Activated naive CD8-positive, alpha-beta T cell treated with anti-CD3 and anti-CD28 coated beads, Interleukin-2, amount 50 U/mL, for 24 hours (primary cell): ENCODE measurements around the gene DNM3.

Experiments used
- ATAC-seq: fragments of 150-1000 bp; cut with Tn5 transposase; one replicate; pipeline ENCODE4 v1.10.0; 2021
- DNase-seq: peaks from one replicate; pipeline ENCODE4 v3.0.0; 2021
- H3K27ac Mint-ChIP-seq: one replicate; pipeline ENCODE4 v1.8.0; 2021; ENCODE audit warnings: mild to moderate bottlenecking, mixed read lengths
- H3K27me3 Mint-ChIP-seq: one replicate; pipeline ENCODE4 v1.8.0; 2021; ENCODE audit warnings: mixed read lengths
- H3K36me3 Mint-ChIP-seq: one replicate; pipeline ENCODE4 v1.8.0; 2021; ENCODE audit warnings: low read depth, mixed read lengths
- H3K4me1 Mint-ChIP-seq: one replicate; pipeline ENCODE4 v1.8.0; 2021; ENCODE audit warnings: mixed read lengths
- H3K4me3 Mint-ChIP-seq: one replicate; pipeline ENCODE4 v1.8.0; 2021; ENCODE audit warnings: mild to moderate bottlenecking, moderate library complexity, mixed read lengths
- H3K9me3 Mint-ChIP-seq: one replicate; pipeline ENCODE4 v1.8.0; 2021; ENCODE audit warnings: mixed read lengths

The DNM3 gene

GRCh38 chr1:172221436-172221835 lies 380.1 kb downstream of the DNM3 start:
- ATAC-seq (no peak), DNase-seq (no peak)
- Mint-ChIP-seq H3K27me3 (no peaks in the 10 kb centered on the region), H3K9me3 (no peaks in the 10 kb centered on the region), H3K4me1 (no peaks in the 10 kb centered on the region), H3K27ac (no peak overlapping the region), H3K36me3 (no peaks in the 10 kb centered on the region), H3K4me3 (no peak overlapping the region)

- Mint-ChIP-seq H3K27ac (no peak overlapping the region), H3K4me3 (no peak overlapping the region), H3K27me3 (no peaks in the 10 kb centered on the region), H3K36me3 (no peaks in the 10 kb centered on the region), H3K4me1 (no peaks in the 10 kb centered on the region), H3K9me3 (no peaks in the 10 kb centered on the region)
- DNase-seq (no peak), ATAC-seq (no peak)
Measured at GRCh38 chr1:172224871-172225270, 383.6 kb downstream of the DNM3 start.

- H3K9me3 Mint-ChIP-seq = peaks cover 16% of the 10 kb centered on the region
- H3K4me1 Mint-ChIP-seq = peaks cover 4% of the 10 kb centered on the region
- no peak for ATAC-seq
- DNase-seq = no peak
- no peak overlapping the region for H3K27ac Mint-ChIP-seq
- H3K27me3 Mint-ChIP-seq = no peaks in the 10 kb centered on the region
- peaks cover 3% of the 10 kb centered on the region for H3K36me3 Mint-ChIP-seq
- no peak overlapping the region for H3K4me3 Mint-ChIP-seq
Measured at GRCh38 chr1:172229942-172230341, 388.6 kb downstream of the DNM3 start.

- H3K4me1 Mint-ChIP-seq = peaks cover 4% of the 10 kb centered on the region
- no peak for ATAC-seq
- H3K36me3 Mint-ChIP-seq = peaks cover 3% of the 10 kb centered on the region
- H3K9me3 Mint-ChIP-seq = peaks cover 16% of the 10 kb centered on the region
- no peak overlapping the region for H3K27ac Mint-ChIP-seq
- H3K27me3 Mint-ChIP-seq = no peaks in the 10 kb centered on the region
- H3K4me3 Mint-ChIP-seq = no peak overlapping the region
- no peak for DNase-seq
Measured at GRCh38 chr1:172230526-172230925, 389.2 kb downstream of the DNM3 start.

GRCh38 chr1:172236958-172237357 lies 395.7 kb downstream of the DNM3 start:
- H3K27ac Mint-ChIP-seq = no peak overlapping the region
- no peaks in the 10 kb centered on the region for H3K36me3 Mint-ChIP-seq
- H3K9me3 Mint-ChIP-seq = peaks cover 5% of the 10 kb centered on the region
- DNase-seq (no peak), ATAC-seq (no peak)
- no peak overlapping the region for H3K4me3 Mint-ChIP-seq
- H3K4me1 Mint-ChIP-seq = no peaks in the 10 kb centered on the region
- no peaks in the 10 kb centered on the region for H3K27me3 Mint-ChIP-seq

- Mint-ChIP-seq H3K4me3 (no peak overlapping the region), H3K27ac (no peak overlapping the region)
Measured at GRCh38 chr1:172238158-172238557, 396.9 kb downstream of the DNM3 start.

GRCh38 chr1:172238965-172239364 lies 397.7 kb downstream of the DNM3 start:
- ATAC-seq (no peak), DNase-seq (no peak)
- Mint-ChIP-seq H3K4me3 (no peak overlapping the region), H3K27me3 (no peaks in the 10 kb centered on the region), H3K27ac (no peak overlapping the region), H3K36me3 (no peaks in the 10 kb centered on the region), H3K4me1 (no peaks in the 10 kb centered on the region), H3K9me3 (peaks cover 4% of the 10 kb centered on the region)

More at GRCh38 chr1:172238158-172238557, 396.9 kb downstream of the DNM3 start:
- DNase-seq (no peak), ATAC-seq (no peak)
- Mint-ChIP-seq H3K4me1 (no peaks in the 10 kb centered on the region), H3K9me3 (peaks cover 4% of the 10 kb centered on the region), H3K36me3 (no peaks in the 10 kb centered on the region), H3K27me3 (no peaks in the 10 kb centered on the region)

- no peak for ATAC-seq
- H3K27ac Mint-ChIP-seq = no peak overlapping the region
- no peak for DNase-seq
- H3K36me3 Mint-ChIP-seq = no peaks in the 10 kb centered on the region
- H3K4me3 Mint-ChIP-seq = no peak overlapping the region
- H3K27me3 Mint-ChIP-seq = no peaks in the 10 kb centered on the region
- no peaks in the 10 kb centered on the region for H3K4me1 Mint-ChIP-seq
- no peaks in the 10 kb centered on the region for H3K9me3 Mint-ChIP-seq
Measured at GRCh38 chr1:172239901-172240300, 398.6 kb downstream of the DNM3 start.

- H3K4me3 Mint-ChIP-seq = no peak overlapping the region
- H3K9me3 Mint-ChIP-seq = no peaks in the 10 kb centered on the region
- no peak for DNase-seq
- H3K4me1 Mint-ChIP-seq = no peaks in the 10 kb centered on the region
- H3K27me3 Mint-ChIP-seq = no peaks in the 10 kb centered on the region
- H3K27ac Mint-ChIP-seq = no peak overlapping the region
- no peaks in the 10 kb centered on the region for H3K36me3 Mint-ChIP-seq
- ATAC-seq = no peak
Measured at GRCh38 chr1:172241540-172241939, 400.2 kb downstream of the DNM3 start.

- DNase-seq (no peak), ATAC-seq (no peak)
- Mint-ChIP-seq H3K4me1 (no peaks in the 10 kb centered on the region), H3K4me3 (no peak overlapping the region), H3K27ac (no peak overlapping the region), H3K27me3 (no peaks in the 10 kb centered on the region), H3K36me3 (no peaks in the 10 kb centered on the region), H3K9me3 (no peaks in the 10 kb centered on the region)
Measured at GRCh38 chr1:172244865-172245264, 403.6 kb downstream of the DNM3 start.

GRCh38 chr1:172245788-172246187 lies 404.5 kb downstream of the DNM3 start:
- no peaks in the 10 kb centered on the region for H3K9me3 Mint-ChIP-seq
- no peak for DNase-seq
- no peak overlapping the region for H3K27ac Mint-ChIP-seq
- no peak for ATAC-seq
- no peaks in the 10 kb centered on the region for H3K4me1 Mint-ChIP-seq
- H3K36me3 Mint-ChIP-seq = no peaks in the 10 kb centered on the region
- H3K27me3 Mint-ChIP-seq = no peaks in the 10 kb centered on the region
- no peak overlapping the region for H3K4me3 Mint-ChIP-seq

GRCh38 chr1:172246521-172247390 lies 405.5 kb downstream of the DNM3 start:
- H3K9me3 Mint-ChIP-seq = no peaks in the 10 kb centered on the region
- no peaks in the 10 kb centered on the region for H3K36me3 Mint-ChIP-seq
- DNase-seq (no peak), ATAC-seq (no peak)
- H3K27me3 Mint-ChIP-seq = no peaks in the 10 kb centered on the region
- no peaks in the 10 kb centered on the region for H3K4me1 Mint-ChIP-seq
- no peak overlapping the region for H3K4me3 Mint-ChIP-seq
- no peak overlapping the region for H3K27ac Mint-ChIP-seq

GRCh38 chr1:172251486-172251885 lies 410.2 kb downstream of the DNM3 start:
- ATAC-seq (no peak), DNase-seq (no peak)
- no peak overlapping the region for H3K4me3 Mint-ChIP-seq
- H3K4me1 Mint-ChIP-seq = peaks cover 17% of the 10 kb centered on the region
- H3K36me3 Mint-ChIP-seq = no peaks in the 10 kb centered on the region
- H3K9me3 Mint-ChIP-seq = no peaks in the 10 kb centered on the region
- H3K27me3 Mint-ChIP-seq = no peaks in the 10 kb centered on the region
- H3K27ac Mint-ChIP-seq = no peak overlapping the region

GRCh38 chr1:172252321-172252720 lies 411.0 kb downstream of the DNM3 start:
- DNase-seq (no peak), ATAC-seq (no peak)
- Mint-ChIP-seq H3K4me3 (no peak overlapping the region), H3K36me3 (no peaks in the 10 kb centered on the region), H3K9me3 (no peaks in the 10 kb centered on the region), H3K4me1 (peaks cover 17% of the 10 kb centered on the region), H3K27me3 (no peaks in the 10 kb centered on the region), H3K27ac (no peak overlapping the region)

- DNase-seq = no peak
- no peaks in the 10 kb centered on the region for H3K9me3 Mint-ChIP-seq
- peaks cover 1% of the 10 kb centered on the region for H3K36me3 Mint-ChIP-seq
- peaks cover 17% of the 10 kb centered on the region for H3K4me1 Mint-ChIP-seq
- no peaks in the 10 kb centered on the region for H3K27me3 Mint-ChIP-seq
- H3K27ac Mint-ChIP-seq = no peak overlapping the region
- no peak overlapping the region for H3K4me3 Mint-ChIP-seq
- ATAC-seq = no peak
Measured at GRCh38 chr1:172252958-172253357, 411.7 kb downstream of the DNM3 start.
